GM19372 (cell line): ENCODE measurements around the gene PLAC9.
"Not testable (repeated sequence)": the region's sequence is repeated elsewhere in the genome, so short reads cannot be mapped to it uniquely, and the experiment has no call there.

Experiments used
- ATAC-seq: cut with Tn5 transposase; IDR thresholded peaks from one replicate; pipeline ENCODE4 v1.9.1; 2021; ENCODE audit warnings: mild to moderate bottlenecking, low read depth, moderate library complexity; ENCODE audit not compliant: unreplicated experiment

The PLAC9 gene

GRCh38 chr10:80132299-80133139 lies at the start of gene PLAC9:
PLAC9 (plus strand) TSS chr10:80132730; CDS start chr10:80132763, 33 bp downstream.
- ATAC-seq, result no peak

GRCh38 chr10:80090121-80090520 lies 42.4 kb upstream of the PLAC9 start:
- no peak for ATAC-seq

- no peak for ATAC-seq
Measured at GRCh38 chr10:80094231-80094630, 38.3 kb upstream of the PLAC9 start.

- not testable (repeated sequence) for ATAC-seq
Measured at GRCh38 chr10:80098272-80098671, 34.3 kb upstream of the PLAC9 start.

- not testable (repeated sequence) for ATAC-seq
Measured at GRCh38 chr10:80099295-80099694, 33.2 kb upstream of the PLAC9 start.

GRCh38 chr10:80100116-80100515 lies 32.4 kb upstream of the PLAC9 start:
- ATAC-seq, result no peak

GRCh38 chr10:80100861-80101695 lies 31.5 kb upstream of the PLAC9 start:
- ATAC-seq, result no peak

- ATAC-seq, result no peak
Measured at GRCh38 chr10:80104066-80104926, 28.2 kb upstream of the PLAC9 start.

GRCh38 chr10:80108576-80109239 lies 23.8 kb upstream of the PLAC9 start:
- ATAC-seq, result no peak

GRCh38 chr10:80110986-80111385 lies 21.5 kb upstream of the PLAC9 start:
- ATAC-seq, result no peak

- ATAC-seq, result no peak
Measured at GRCh38 chr10:80118669-80119068, 13.9 kb upstream of the PLAC9 start.

GRCh38 chr10:80122110-80122710 lies 10.3 kb upstream of the PLAC9 start:
- no peak for ATAC-seq

GRCh38 chr10:80122746-80123145 lies 9.8 kb upstream of the PLAC9 start:
- no peak for ATAC-seq

- no peak for ATAC-seq
Measured at GRCh38 chr10:80126876-80127275, 5.7 kb upstream of the PLAC9 start.

- ATAC-seq, result no peak
Measured at GRCh38 chr10:80131499-80131901, 1.0 kb upstream of the PLAC9 start.

GRCh38 chr10:80133206-80133605 lies 676 bp downstream of the PLAC9 start:
- ATAC-seq, result no peak

- ATAC-seq, result not testable (repeated sequence)
Measured at GRCh38 chr10:80133687-80134086, 1.2 kb downstream of the PLAC9 start.

- ATAC-seq, result no peak
Measured at GRCh38 chr10:80136134-80136571, 3.6 kb downstream of the PLAC9 start.

GRCh38 chr10:80137031-80137862 lies 4.7 kb downstream of the PLAC9 start:
- no peak for ATAC-seq
